ENCODE data around the gene SMAD7. TPM values are rescaled to one million over a fixed set of nuclear protein-coding genes. Genes with fewer than 3 reads are reported as not detected.

Gene SMAD7
- total and polyA plus RNA-seq, 2 donors (not counting 1 experiment from before 2014, with no cell fraction given) = 6.1 to 16.3 TPM

DNA sequence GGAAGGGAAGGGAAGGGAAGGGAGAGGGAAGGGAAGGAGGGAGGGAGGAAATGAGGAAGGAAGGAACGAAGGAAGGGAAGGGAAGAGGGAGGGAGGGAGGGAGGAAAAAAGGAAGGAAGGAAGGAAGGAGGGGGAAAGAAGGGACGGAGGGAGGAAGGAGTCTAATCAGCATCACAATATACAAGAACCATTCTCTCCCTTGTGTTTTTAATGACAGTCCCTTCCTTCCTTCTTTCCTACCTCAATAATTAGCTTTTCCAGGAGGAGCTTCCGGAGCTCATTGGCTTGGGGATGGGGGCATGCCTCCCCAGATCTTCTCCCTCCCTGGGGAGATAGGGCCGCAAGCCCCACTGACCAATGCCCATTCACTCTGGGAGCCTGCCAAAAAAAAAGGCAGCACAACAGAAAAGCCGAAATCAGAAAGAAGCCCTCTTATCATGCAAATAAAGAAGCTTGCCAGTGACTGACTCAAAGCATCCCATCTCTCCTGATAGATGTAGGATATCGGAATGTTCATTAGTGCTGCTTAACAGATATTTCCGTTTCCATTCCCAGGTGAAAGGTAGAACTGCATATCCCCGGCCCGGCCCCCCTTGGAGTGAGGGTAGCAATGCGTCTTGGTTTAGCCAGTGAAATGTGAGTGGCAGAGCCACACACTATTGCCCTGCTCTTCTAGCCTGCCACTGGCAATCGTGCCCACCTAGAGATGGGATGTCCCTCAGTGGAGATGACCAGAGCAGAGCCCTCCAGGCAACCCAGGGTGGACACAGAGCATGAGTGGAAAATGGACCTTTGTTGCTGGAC is 17.8 kb upstream of the SMAD7 start:
- peaks cover 3% of the 10 kb centered on the region for H3K27me3 ChIP-seq (ENCODE audit: control insufficient read depth, insufficient read depth, low read length)
- H3K9me3 ChIP-seq (ENCODE audit: control insufficient read depth, insufficient read depth, low read depth, low read length) = no peaks in the 10 kb centered on the region
- H3K4me3 ChIP-seq (replicated peaks in 1 of 4; ENCODE audit: control extremely low read depth in 1 of 4, insufficient read depth in 1 of 4, low read depth in 3 of 4, low read length in 4 of 4) = no peak overlapping the region
- H3K9ac ChIP-seq (ENCODE audit: insufficient read depth, low read length) = no peak overlapping the region
- no peaks in the 10 kb centered on the region for H3K4me1 ChIP-seq (ENCODE audit: control insufficient read depth, extremely low read depth, insufficient read depth, low read length)
- H3K36me3 ChIP-seq (ENCODE audit: control insufficient read depth, insufficient read depth, low read length) = no peaks in the 10 kb centered on the region
- no peak overlapping the region for H3K27ac ChIP-seq (ENCODE audit: insufficient read depth, low read length)
- no peak overlapping the region for H2AFZ ChIP-seq (ENCODE audit: low read length)
- H4K20me1 ChIP-seq (ENCODE audit: control insufficient read depth, extremely low read depth, insufficient read depth, low read length) = no peaks in the 10 kb centered on the region
- no peak for DNase-seq (ENCODE audit: low read depth in 2 of 2)
- TF ChIP-seq, protein P1, sequence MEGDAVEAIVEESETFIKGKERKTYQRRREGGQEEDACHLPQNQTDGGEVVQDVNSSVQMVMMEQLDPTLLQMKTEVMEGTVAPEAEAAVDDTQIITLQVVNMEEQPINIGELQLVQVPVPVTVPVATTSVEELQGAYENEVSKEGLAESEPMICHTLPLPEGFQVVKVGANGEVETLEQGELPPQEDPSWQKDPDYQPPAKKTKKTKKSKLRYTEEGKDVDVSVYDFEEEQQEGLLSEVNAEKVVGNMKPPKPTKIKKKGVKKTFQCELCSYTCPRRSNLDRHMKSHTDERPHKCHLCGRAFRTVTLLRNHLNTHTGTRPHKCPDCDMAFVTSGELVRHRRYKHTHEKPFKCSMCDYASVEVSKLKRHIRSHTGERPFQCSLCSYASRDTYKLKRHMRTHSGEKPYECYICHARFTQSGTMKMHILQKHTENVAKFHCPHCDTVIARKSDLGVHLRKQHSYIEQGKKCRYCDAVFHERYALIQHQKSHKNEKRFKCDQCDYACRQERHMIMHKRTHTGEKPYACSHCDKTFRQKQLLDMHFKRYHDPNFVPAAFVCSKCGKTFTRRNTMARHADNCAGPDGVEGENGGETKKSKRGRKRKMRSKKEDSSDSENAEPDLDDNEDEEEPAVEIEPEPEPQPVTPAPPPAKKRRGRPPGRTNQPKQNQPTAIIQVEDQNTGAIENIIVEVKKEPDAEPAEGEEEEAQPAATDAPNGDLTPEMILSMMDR (conservative IDR thresholded peaks at IDR 0.05 in 1 of 2, IDR thresholded peaks at IDR 0.05 in 1 of 2; ENCODE audit: low read depth in 1 of 2, low read length in 2 of 2) = no peak
- TF ChIP-seq EZH2 (IDR thresholded peaks at IDR 0.05; ENCODE audit: low read length, missing control alignments) = no peak
- H3K79me2 ChIP-seq (ENCODE audit: control insufficient read depth, insufficient read depth, low read length) = no peaks in the 10 kb centered on the region
- no peak overlapping the region for H3K4me2 ChIP-seq (ENCODE audit: extremely low read depth, insufficient read depth, low read length)

DNA sequence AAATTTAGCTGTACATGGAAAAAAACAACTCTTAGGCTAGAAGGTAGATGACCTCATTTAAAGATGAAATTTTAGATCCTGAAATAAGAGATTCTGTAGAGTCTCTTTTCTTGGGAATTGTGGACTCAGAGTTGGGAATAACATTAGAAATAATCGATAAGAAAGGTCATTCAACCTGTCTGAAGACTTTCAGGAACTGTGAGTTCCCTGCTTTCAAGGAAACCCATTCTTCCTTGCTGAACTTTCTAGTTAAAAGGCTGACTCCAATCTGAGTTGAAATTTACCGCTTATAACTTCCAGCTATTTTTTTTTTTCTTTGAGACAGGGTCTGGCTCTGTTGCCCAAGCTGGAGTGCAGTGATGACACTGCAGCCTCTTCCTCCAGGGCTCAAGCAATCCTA is 16.8 kb upstream of the SMAD7 start:
- DNase-seq (ENCODE audit: low read depth in 2 of 2) = no peak
- TF ChIP-seq, protein P1 (conservative IDR thresholded peaks at IDR 0.05 in 1 of 2, IDR thresholded peaks at IDR 0.05 in 1 of 2; ENCODE audit: low read depth in 1 of 2, low read length in 2 of 2) = no peak
- TF ChIP-seq EZH2 (IDR thresholded peaks at IDR 0.05; ENCODE audit: low read length, missing control alignments) = no peak
- Histone ChIP-seq H2AFZ (ENCODE audit: low read length) (no peak overlapping the region), H3K4me2 (ENCODE audit: extremely low read depth, insufficient read depth, low read length) (no peak overlapping the region), H3K27ac (ENCODE audit: insufficient read depth, low read length) (no peak overlapping the region), H3K79me2 (ENCODE audit: control insufficient read depth, insufficient read depth, low read length) (no peaks in the 10 kb centered on the region), H3K9ac (ENCODE audit: insufficient read depth, low read length) (no peak overlapping the region), H4K20me1 (ENCODE audit: control insufficient read depth, extremely low read depth, insufficient read depth, low read length) (no peaks in the 10 kb centered on the region), H3K27me3 (ENCODE audit: control insufficient read depth, insufficient read depth, low read length) (peaks cover 3% of the 10 kb centered on the region), H3K36me3 (ENCODE audit: control insufficient read depth, insufficient read depth, low read length) (no peaks in the 10 kb centered on the region), H3K4me3 (replicated peaks in 1 of 4; ENCODE audit: control extremely low read depth in 1 of 4, insufficient read depth in 1 of 4, low read depth in 3 of 4, low read length in 4 of 4) (no peak overlapping the region), H3K9me3 (ENCODE audit: control insufficient read depth, insufficient read depth, low read depth, low read length) (no peaks in the 10 kb centered on the region), H3K4me1 (ENCODE audit: control insufficient read depth, extremely low read depth, insufficient read depth, low read length) (no peaks in the 10 kb centered on the region)

DNA sequence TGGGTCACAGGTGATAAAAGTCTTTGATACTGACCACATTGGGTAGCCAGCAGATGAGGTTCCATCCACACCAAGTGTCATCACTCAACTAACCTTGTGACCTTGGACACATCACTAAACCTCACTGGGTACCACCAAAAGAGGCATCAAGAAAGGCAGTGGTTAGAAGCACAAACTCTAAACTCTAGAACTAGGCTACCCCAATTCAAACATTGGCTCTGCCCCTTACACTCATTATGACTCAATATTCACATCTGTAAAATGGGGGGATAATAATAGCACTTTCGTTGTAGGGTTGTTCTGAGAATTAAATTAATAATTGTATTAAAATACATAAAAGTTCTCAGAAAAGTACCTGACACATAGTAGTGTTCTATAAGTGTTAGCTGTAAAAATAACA is 15.8 kb upstream of the SMAD7 start:
- no peak overlapping the region for H3K9ac ChIP-seq (ENCODE audit: insufficient read depth, low read length)
- H3K9me3 ChIP-seq (ENCODE audit: control insufficient read depth, insufficient read depth, low read depth, low read length) = no peaks in the 10 kb centered on the region
- H3K4me2 ChIP-seq (ENCODE audit: extremely low read depth, insufficient read depth, low read length) = no peak overlapping the region
- no peaks in the 10 kb centered on the region for H3K79me2 ChIP-seq (ENCODE audit: control insufficient read depth, insufficient read depth, low read length)
- DNase-seq (ENCODE audit: low read depth in 2 of 2) = no peak
- H2AFZ ChIP-seq (ENCODE audit: low read length) = no peak overlapping the region
- no peak overlapping the region for H3K4me3 ChIP-seq (replicated peaks in 1 of 4; ENCODE audit: control extremely low read depth in 1 of 4, insufficient read depth in 1 of 4, low read depth in 3 of 4, low read length in 4 of 4)
- no peak overlapping the region for H3K27ac ChIP-seq (ENCODE audit: insufficient read depth, low read length)
- no peak for TF ChIP-seq EZH2 (IDR thresholded peaks at IDR 0.05; ENCODE audit: low read length, missing control alignments)
- TF ChIP-seq, protein P1 (conservative IDR thresholded peaks at IDR 0.05 in 1 of 2, IDR thresholded peaks at IDR 0.05 in 1 of 2; ENCODE audit: low read depth in 1 of 2, low read length in 2 of 2) = no peak
- H3K36me3 ChIP-seq (ENCODE audit: control insufficient read depth, insufficient read depth, low read length) = no peaks in the 10 kb centered on the region
- H4K20me1 ChIP-seq (ENCODE audit: control insufficient read depth, extremely low read depth, insufficient read depth, low read length) = no peaks in the 10 kb centered on the region
- peaks cover 3% of the 10 kb centered on the region for H3K27me3 ChIP-seq (ENCODE audit: control insufficient read depth, insufficient read depth, low read length)
- H3K4me1 ChIP-seq (ENCODE audit: control insufficient read depth, extremely low read depth, insufficient read depth, low read length) = no peaks in the 10 kb centered on the region

Data from fibroblast of lung (primary cell).